Liver (tissue), 3 donors: ENCODE results near the gene CD8A.

Experiments used
- EGR1 ChIP-seq, 2 donors: IDR thresholded peaks; 2 replicates each; pipeline ENCODE4 v1.6.1; 2016 to 2018; ENCODE audit warnings: antibody characterized with exemption in 2 of 2, low read depth in 2 of 2
- GABPA ChIP-seq, 2 donors: IDR thresholded peaks in 1 of 2; conservative IDR thresholded peaks in 1 of 2; 2 replicates each; pipeline ENCODE4 v1.6.1; 2016; ENCODE audit warnings: antibody characterized with exemption in 2 of 2, mild to moderate bottlenecking in 1 of 2, moderate library complexity in 1 of 2
- RAD21 ChIP-seq, 2 donors: IDR thresholded peaks; 2 replicates each; pipeline ENCODE4 v1.6.1; 2016; ENCODE audit warnings: antibody characterized with exemption in 2 of 2, mild to moderate bottlenecking in 2 of 2
- YY1 ChIP-seq: IDR thresholded peaks from 2 replicates; pipeline ENCODE4 v1.6.1; 2016; ENCODE audit warnings: antibody characterized with exemption, mild to moderate bottlenecking
- TF ChIP-seq, protein P1 (sequence below): fragments of 150-350 bp; IDR thresholded peaks from 2 replicates; pipeline ENCODE4 v1.5.1; 2017; ENCODE audit warnings: improper control_type of control experiment, low read depth, low read length; ENCODE audit not compliant: missing input control
- TF ChIP-seq, protein P2 (sequence below): IDR thresholded peaks from 2 replicates; pipeline ENCODE4 v1.6.1; 2016; ENCODE audit warnings: antibody characterized with exemption, mild to moderate bottlenecking
- TF ChIP-seq, protein P3 (sequence below): IDR thresholded peaks from 2 replicates; pipeline ENCODE4 v1.6.1; 2016; ENCODE audit warnings: antibody characterized with exemption
- TF ChIP-seq, protein P4 (sequence below): IDR thresholded peaks from 2 replicates; pipeline ENCODE4 v1.6.1; 2016; ENCODE audit warnings: antibody characterized with exemption
- TF ChIP-seq, protein P5 (sequence below): IDR thresholded peaks from 2 replicates; pipeline ENCODE4 v1.6.1; 2016; ENCODE audit warnings: antibody characterized with exemption
- donor health status: healthy.
- donor health status: healthy.

DNA sequence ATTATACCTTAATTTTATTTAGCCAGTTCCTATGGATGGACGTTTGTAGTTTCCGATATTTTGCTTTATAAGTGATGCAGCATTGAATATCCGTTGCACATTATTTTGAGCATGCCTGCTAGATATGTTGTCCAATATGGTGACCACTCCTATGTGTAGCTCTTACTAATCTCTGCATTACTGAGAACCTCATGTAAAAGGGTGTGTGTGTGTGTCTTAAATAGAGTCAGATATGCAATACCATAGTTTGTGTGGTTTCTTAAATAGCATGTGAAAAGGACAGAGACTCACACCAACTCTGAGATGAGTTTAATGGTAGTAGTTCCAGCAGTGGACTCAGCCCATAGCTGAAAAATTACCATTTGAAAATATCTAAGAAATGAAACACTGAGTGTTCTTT is 32.3 kb downstream of the CD8A start:
- TF ChIP-seq, protein P1, sequence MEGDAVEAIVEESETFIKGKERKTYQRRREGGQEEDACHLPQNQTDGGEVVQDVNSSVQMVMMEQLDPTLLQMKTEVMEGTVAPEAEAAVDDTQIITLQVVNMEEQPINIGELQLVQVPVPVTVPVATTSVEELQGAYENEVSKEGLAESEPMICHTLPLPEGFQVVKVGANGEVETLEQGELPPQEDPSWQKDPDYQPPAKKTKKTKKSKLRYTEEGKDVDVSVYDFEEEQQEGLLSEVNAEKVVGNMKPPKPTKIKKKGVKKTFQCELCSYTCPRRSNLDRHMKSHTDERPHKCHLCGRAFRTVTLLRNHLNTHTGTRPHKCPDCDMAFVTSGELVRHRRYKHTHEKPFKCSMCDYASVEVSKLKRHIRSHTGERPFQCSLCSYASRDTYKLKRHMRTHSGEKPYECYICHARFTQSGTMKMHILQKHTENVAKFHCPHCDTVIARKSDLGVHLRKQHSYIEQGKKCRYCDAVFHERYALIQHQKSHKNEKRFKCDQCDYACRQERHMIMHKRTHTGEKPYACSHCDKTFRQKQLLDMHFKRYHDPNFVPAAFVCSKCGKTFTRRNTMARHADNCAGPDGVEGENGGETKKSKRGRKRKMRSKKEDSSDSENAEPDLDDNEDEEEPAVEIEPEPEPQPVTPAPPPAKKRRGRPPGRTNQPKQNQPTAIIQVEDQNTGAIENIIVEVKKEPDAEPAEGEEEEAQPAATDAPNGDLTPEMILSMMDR = no peak
- TF ChIP-seq, protein P2, sequence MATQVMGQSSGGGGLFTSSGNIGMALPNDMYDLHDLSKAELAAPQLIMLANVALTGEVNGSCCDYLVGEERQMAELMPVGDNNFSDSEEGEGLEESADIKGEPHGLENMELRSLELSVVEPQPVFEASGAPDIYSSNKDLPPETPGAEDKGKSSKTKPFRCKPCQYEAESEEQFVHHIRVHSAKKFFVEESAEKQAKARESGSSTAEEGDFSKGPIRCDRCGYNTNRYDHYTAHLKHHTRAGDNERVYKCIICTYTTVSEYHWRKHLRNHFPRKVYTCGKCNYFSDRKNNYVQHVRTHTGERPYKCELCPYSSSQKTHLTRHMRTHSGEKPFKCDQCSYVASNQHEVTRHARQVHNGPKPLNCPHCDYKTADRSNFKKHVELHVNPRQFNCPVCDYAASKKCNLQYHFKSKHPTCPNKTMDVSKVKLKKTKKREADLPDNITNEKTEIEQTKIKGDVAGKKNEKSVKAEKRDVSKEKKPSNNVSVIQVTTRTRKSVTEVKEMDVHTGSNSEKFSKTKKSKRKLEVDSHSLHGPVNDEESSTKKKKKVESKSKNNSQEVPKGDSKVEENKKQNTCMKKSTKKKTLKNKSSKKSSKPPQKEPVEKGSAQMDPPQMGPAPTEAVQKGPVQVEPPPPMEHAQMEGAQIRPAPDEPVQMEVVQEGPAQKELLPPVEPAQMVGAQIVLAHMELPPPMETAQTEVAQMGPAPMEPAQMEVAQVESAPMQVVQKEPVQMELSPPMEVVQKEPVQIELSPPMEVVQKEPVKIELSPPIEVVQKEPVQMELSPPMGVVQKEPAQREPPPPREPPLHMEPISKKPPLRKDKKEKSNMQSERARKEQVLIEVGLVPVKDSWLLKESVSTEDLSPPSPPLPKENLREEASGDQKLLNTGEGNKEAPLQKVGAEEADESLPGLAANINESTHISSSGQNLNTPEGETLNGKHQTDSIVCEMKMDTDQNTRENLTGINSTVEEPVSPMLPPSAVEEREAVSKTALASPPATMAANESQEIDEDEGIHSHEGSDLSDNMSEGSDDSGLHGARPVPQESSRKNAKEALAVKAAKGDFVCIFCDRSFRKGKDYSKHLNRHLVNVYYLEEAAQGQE = no peak
- TF ChIP-seq YY1 (no peak), RAD21 (IDR thresholded peaks at IDR 0.05) (no peak), GABPA (IDR thresholded peaks at IDR 0.05 in 1 of 2, conservative IDR thresholded peaks at IDR 0.05 in 1 of 2) (no peak), EGR1 (IDR thresholded peaks at IDR 0.05; ENCODE audit: low read depth in 2 of 2) (no peak)
- TF ChIP-seq, protein P3, sequence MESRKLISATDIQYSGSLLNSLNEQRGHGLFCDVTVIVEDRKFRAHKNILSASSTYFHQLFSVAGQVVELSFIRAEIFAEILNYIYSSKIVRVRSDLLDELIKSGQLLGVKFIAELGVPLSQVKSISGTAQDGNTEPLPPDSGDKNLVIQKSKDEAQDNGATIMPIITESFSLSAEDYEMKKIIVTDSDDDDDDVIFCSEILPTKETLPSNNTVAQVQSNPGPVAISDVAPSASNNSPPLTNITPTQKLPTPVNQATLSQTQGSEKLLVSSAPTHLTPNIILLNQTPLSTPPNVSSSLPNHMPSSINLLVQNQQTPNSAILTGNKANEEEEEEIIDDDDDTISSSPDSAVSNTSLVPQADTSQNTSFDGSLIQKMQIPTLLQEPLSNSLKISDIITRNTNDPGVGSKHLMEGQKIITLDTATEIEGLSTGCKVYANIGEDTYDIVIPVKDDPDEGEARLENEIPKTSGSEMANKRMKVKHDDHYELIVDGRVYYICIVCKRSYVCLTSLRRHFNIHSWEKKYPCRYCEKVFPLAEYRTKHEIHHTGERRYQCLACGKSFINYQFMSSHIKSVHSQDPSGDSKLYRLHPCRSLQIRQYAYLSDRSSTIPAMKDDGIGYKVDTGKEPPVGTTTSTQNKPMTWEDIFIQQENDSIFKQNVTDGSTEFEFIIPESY = no peak
- TF ChIP-seq, protein P4, sequence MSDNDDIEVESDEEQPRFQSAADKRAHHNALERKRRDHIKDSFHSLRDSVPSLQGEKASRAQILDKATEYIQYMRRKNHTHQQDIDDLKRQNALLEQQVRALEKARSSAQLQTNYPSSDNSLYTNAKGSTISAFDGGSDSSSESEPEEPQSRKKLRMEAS = no peak
- TF ChIP-seq, protein P5, sequence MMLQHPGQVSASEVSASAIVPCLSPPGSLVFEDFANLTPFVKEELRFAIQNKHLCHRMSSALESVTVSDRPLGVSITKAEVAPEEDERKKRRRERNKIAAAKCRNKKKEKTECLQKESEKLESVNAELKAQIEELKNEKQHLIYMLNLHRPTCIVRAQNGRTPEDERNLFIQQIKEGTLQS = no peak
